ENCODE data around the gene WDFY4. TPM values are rescaled to one million over a fixed set of nuclear protein-coding genes. Genes with fewer than 3 reads are reported as not detected.

WDFY4 gene
- polyA plus RNA-seq, 1 donor from 2014 or later = not detected

DNA sequence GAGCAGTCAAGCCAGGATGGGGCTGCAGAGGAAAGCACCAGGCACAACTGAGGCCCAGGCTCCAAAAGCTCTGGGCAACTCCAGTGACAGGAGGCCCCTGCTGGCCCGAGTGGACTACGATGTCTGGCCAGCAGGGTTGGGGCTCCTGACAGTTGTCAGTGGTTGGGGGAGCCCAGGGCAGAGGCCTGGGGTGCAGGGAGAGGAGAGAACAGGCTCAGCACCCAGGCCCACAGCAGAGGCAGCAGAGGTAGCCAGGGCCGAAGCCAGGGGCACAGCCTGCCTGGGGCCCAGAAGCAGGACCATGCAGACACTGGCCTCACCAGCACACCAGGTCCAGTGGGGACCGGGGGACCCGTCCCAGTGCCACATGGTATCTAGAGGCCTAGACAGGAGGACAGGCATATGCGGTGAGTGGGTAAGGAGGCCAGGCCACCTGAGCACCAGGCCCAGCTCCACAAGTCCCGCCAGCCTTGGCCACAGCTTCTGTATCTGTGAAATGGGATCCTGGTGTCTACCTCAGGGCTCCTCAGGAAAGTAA is 301.0 kb downstream of the WDFY4 start:
- no peaks in the 10 kb centered on the region for H3K9me2 ChIP-seq (ENCODE audit: insufficient read depth, low read length)
- no peak overlapping the region for H3K4me3 ChIP-seq (ENCODE audit: low read length)
- H4K20me1 ChIP-seq (ENCODE audit: insufficient read depth) = no peaks in the 10 kb centered on the region
- no peaks in the 10 kb centered on the region for H3K27me3 ChIP-seq (ENCODE audit: insufficient read depth, low read depth, low read length)
- H3K27ac ChIP-seq (ENCODE audit: low read length) = no peak overlapping the region
- H3K79me2 ChIP-seq (replicated peaks; ENCODE audit: insufficient read depth, low read length) = no peaks in the 10 kb centered on the region
- no peaks in the 10 kb centered on the region for H3K36me3 ChIP-seq (ENCODE audit: insufficient read depth, low read length)
- no peak overlapping the region for H3K9ac ChIP-seq (ENCODE audit: low read length)
- no peaks in the 10 kb centered on the region for H3K9me3 ChIP-seq (ENCODE audit: low read length)
- TF ChIP-seq MXI1 (conservative IDR thresholded peaks at IDR 0.05; ENCODE audit: poor library complexity, severe bottlenecking) = no peak
- TF ChIP-seq TAF1 (IDR thresholded peaks at IDR 0.05; ENCODE audit: low read depth) = no peak
- TF ChIP-seq, protein P1, sequence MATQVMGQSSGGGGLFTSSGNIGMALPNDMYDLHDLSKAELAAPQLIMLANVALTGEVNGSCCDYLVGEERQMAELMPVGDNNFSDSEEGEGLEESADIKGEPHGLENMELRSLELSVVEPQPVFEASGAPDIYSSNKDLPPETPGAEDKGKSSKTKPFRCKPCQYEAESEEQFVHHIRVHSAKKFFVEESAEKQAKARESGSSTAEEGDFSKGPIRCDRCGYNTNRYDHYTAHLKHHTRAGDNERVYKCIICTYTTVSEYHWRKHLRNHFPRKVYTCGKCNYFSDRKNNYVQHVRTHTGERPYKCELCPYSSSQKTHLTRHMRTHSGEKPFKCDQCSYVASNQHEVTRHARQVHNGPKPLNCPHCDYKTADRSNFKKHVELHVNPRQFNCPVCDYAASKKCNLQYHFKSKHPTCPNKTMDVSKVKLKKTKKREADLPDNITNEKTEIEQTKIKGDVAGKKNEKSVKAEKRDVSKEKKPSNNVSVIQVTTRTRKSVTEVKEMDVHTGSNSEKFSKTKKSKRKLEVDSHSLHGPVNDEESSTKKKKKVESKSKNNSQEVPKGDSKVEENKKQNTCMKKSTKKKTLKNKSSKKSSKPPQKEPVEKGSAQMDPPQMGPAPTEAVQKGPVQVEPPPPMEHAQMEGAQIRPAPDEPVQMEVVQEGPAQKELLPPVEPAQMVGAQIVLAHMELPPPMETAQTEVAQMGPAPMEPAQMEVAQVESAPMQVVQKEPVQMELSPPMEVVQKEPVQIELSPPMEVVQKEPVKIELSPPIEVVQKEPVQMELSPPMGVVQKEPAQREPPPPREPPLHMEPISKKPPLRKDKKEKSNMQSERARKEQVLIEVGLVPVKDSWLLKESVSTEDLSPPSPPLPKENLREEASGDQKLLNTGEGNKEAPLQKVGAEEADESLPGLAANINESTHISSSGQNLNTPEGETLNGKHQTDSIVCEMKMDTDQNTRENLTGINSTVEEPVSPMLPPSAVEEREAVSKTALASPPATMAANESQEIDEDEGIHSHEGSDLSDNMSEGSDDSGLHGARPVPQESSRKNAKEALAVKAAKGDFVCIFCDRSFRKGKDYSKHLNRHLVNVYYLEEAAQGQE (IDR thresholded peaks at IDR 0.05; ENCODE audit: borderline replicate concordance) = no peak
- no peak for TF ChIP-seq EP300 (conservative IDR thresholded peaks at IDR 0.05; ENCODE audit: poor library complexity, severe bottlenecking)
- no peak for TF ChIP-seq POLR2AphosphoS5 (IDR thresholded peaks at IDR 0.05)
- no peak for TF ChIP-seq CTCF (IDR thresholded peaks at IDR 0.05; ENCODE audit: poor library complexity, severe bottlenecking)
- TF ChIP-seq RAD21 (conservative IDR thresholded peaks at IDR 0.05) = no peak
- no peak for TF ChIP-seq SMC3 (conservative IDR thresholded peaks at IDR 0.05; ENCODE audit: poor library complexity)
- TF ChIP-seq EZH2 (IDR thresholded peaks at IDR 0.05; ENCODE audit: borderline replicate concordance, insufficient read depth, low read length, poor library complexity, severe bottlenecking) = no peak
- H2AFZ ChIP-seq (ENCODE audit: low read depth, low read length) = no peak overlapping the region
- H3K4me2 ChIP-seq (ENCODE audit: low read length) = no peak overlapping the region
- H3F3A ChIP-seq (ENCODE audit: insufficient read depth, low read length, poor library complexity, severe bottlenecking) = no peaks in the 10 kb centered on the region

DNA sequence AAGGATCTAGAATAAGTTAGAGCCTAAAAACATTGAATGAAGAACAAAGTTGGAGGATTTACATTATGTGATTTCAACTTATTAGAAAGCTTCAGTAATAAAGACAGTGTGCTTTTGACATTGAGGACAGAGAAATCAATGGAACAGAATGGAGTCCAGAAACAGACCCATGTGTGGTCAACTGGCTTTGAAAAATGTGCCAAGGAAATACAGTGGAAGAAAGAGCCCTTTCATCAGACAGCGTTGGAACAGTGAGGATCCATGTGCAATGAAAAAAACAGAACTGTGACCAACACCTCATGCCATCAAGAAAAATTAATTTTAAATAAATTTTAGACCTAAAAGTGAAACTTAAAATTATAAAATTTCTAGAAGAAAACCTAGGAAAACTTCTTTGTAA is 305.6 kb downstream of the WDFY4 start:
- no peaks in the 10 kb centered on the region for H3K27me3 ChIP-seq (ENCODE audit: insufficient read depth, low read depth, low read length)
- H3K9me3 ChIP-seq (ENCODE audit: low read length) = no peaks in the 10 kb centered on the region
- H3K9me2 ChIP-seq (ENCODE audit: insufficient read depth, low read length) = no peaks in the 10 kb centered on the region
- H3K9ac ChIP-seq (ENCODE audit: low read length) = no peak overlapping the region
- H3K4me2 ChIP-seq (ENCODE audit: low read length) = no peak overlapping the region
- H3F3A ChIP-seq (ENCODE audit: insufficient read depth, low read length, poor library complexity, severe bottlenecking) = no peaks in the 10 kb centered on the region
- H2AFZ ChIP-seq (ENCODE audit: low read depth, low read length) = no peak overlapping the region
- no peak overlapping the region for H3K4me3 ChIP-seq (ENCODE audit: low read length)
- H3K79me2 ChIP-seq (replicated peaks; ENCODE audit: insufficient read depth, low read length) = no peaks in the 10 kb centered on the region
- H4K20me1 ChIP-seq (ENCODE audit: insufficient read depth) = no peaks in the 10 kb centered on the region
- H3K27ac ChIP-seq (ENCODE audit: low read length) = no peak overlapping the region
- TF ChIP-seq EZH2 (IDR thresholded peaks at IDR 0.05; ENCODE audit: borderline replicate concordance, insufficient read depth, low read length, poor library complexity, severe bottlenecking) (no peak), MXI1 (conservative IDR thresholded peaks at IDR 0.05; ENCODE audit: poor library complexity, severe bottlenecking) (no peak), TAF1 (IDR thresholded peaks at IDR 0.05; ENCODE audit: low read depth) (no peak), RAD21 (conservative IDR thresholded peaks at IDR 0.05) (no peak), SMC3 (conservative IDR thresholded peaks at IDR 0.05; ENCODE audit: poor library complexity) (no peak), CTCF (IDR thresholded peaks at IDR 0.05; ENCODE audit: poor library complexity, severe bottlenecking) (no peak), EP300 (conservative IDR thresholded peaks at IDR 0.05; ENCODE audit: poor library complexity, severe bottlenecking) (no peak), POLR2AphosphoS5 (IDR thresholded peaks at IDR 0.05) (no peak)
- TF ChIP-seq, protein P1 (IDR thresholded peaks at IDR 0.05; ENCODE audit: borderline replicate concordance) = no peak
- no peaks in the 10 kb centered on the region for H3K36me3 ChIP-seq (ENCODE audit: insufficient read depth, low read length)
